Subcutaneous abdominal adipose tissue (tissue), 5 donors: ENCODE measurements around the gene RACGAP1.

Experiments used
- H3K27ac ChIP-seq: one replicate; pipeline ENCODE4 v1.7.0; 2013; ENCODE audit warnings: low read depth, mild to moderate bottlenecking, inconsistent platforms, low read length, moderate library complexity
- H3K27me3 ChIP-seq, 5 donors: one replicate each; pipeline ENCODE4 v1.7.0; 2013; ENCODE audit warnings: low read length in 5 of 5, inconsistent platforms in 1 of 5; ENCODE audit not compliant: control insufficient read depth in 5 of 5, insufficient read depth in 4 of 5
- H3K36me3 ChIP-seq, 5 donors: one replicate each; pipeline ENCODE4 v1.7.0; 2013; ENCODE audit warnings: low read length in 5 of 5; ENCODE audit not compliant: control insufficient read depth in 5 of 5, insufficient read depth in 5 of 5
- H3K4me1 ChIP-seq, 5 donors: one replicate each; pipeline ENCODE4 v1.7.0; 2013; ENCODE audit warnings: low read length in 5 of 5, mild to moderate bottlenecking in 3 of 5, moderate library complexity in 1 of 5; ENCODE audit not compliant: control insufficient read depth in 5 of 5, insufficient read depth in 5 of 5
- H3K4me3 ChIP-seq, 5 donors: one replicate each; pipeline ENCODE4 v1.7.0; 2013; ENCODE audit warnings: low read length in 5 of 5, low read depth in 1 of 5
- H3K9ac ChIP-seq, 5 donors: one replicate each; pipeline ENCODE4 v1.7.0; 2013; ENCODE audit warnings: low read length in 5 of 5, mild to moderate bottlenecking in 4 of 5, moderate library complexity in 3 of 5
- H3K9me3 ChIP-seq, 5 donors: one replicate each; pipeline ENCODE4 v1.7.0; 2013; ENCODE audit warnings: low read length in 5 of 5; ENCODE audit not compliant: control insufficient read depth in 5 of 5
- donor health status: healthy.
- donor health status: healthy.
- donor health status: healthy.
- donor health status: healthy.
- donor health status: healthy.

RACGAP1 gene

GRCh38 chr12:50047693-50048250 lies 22.5 kb upstream of the RACGAP1 start:
- H3K27ac ChIP-seq: no peak overlapping the region
- no peak overlapping the region for H3K4me3 ChIP-seq
- H3K9ac ChIP-seq: no peak overlapping the region
- H3K36me3 ChIP-seq: no peaks in the 10 kb centered on the region
- peaks cover 0 to 9% (median 6%) of the 10 kb centered on the region in 5 donors for H3K4me1 ChIP-seq
- H3K9me3 ChIP-seq: no peaks in the 10 kb centered on the region
- H3K27me3 ChIP-seq: peaks cover 0 to 3% (median 0%) of the 10 kb centered on the region in 5 donors

- Histone ChIP-seq H3K27ac (no peak overlapping the region), H3K9ac (no peak overlapping the region), H3K36me3 (no peaks in the 10 kb centered on the region), H3K27me3 (peaks cover 0 to 2% (median 0%) of the 10 kb centered on the region in 5 donors), H3K4me3 (no peak overlapping the region), H3K9me3 (no peaks in the 10 kb centered on the region), H3K4me1 (no peaks in the 10 kb centered on the region)
Measured at GRCh38 chr12:50043854-50044253, 18.6 kb upstream of the RACGAP1 start.

GRCh38 chr12:50043308-50043707 lies 18.0 kb upstream of the RACGAP1 start:
- Histone ChIP-seq H3K27me3 (peaks cover 0 to 2% (median 0%) of the 10 kb centered on the region in 5 donors), H3K9ac (no peak overlapping the region), H3K27ac (no peak overlapping the region), H3K36me3 (no peaks in the 10 kb centered on the region), H3K9me3 (no peaks in the 10 kb centered on the region), H3K4me1 (no peaks in the 10 kb centered on the region), H3K4me3 (no peak overlapping the region)

- Histone ChIP-seq H3K27me3 (peaks cover 0 to 2% (median 0%) of the 10 kb centered on the region in 5 donors), H3K9me3 (no peaks in the 10 kb centered on the region), H3K4me1 (no peaks in the 10 kb centered on the region), H3K27ac (no peak overlapping the region), H3K36me3 (no peaks in the 10 kb centered on the region), H3K4me3 (no peak overlapping the region), H3K9ac (no peak overlapping the region)
Measured at GRCh38 chr12:50042693-50043092, 17.4 kb upstream of the RACGAP1 start.

GRCh38 chr12:50041962-50042361 lies 16.7 kb upstream of the RACGAP1 start:
- H3K27me3 ChIP-seq: peaks cover 0 to 2% (median 0%) of the 10 kb centered on the region in 5 donors
- no peak overlapping the region for H3K4me3 ChIP-seq
- H3K4me1 ChIP-seq: no peaks in the 10 kb centered on the region
- H3K36me3 ChIP-seq: no peaks in the 10 kb centered on the region
- no peaks in the 10 kb centered on the region for H3K9me3 ChIP-seq
- no peak overlapping the region for H3K9ac ChIP-seq
- H3K27ac ChIP-seq: no peak overlapping the region

GRCh38 chr12:50041062-50041860 lies 16.0 kb upstream of the RACGAP1 start:
- Histone ChIP-seq H3K27me3 (peaks cover 0 to 2% (median 0%) of the 10 kb centered on the region in 5 donors), H3K27ac (no peak overlapping the region), H3K9me3 (no peaks in the 10 kb centered on the region), H3K36me3 (no peaks in the 10 kb centered on the region), H3K9ac (no peak overlapping the region), H3K4me1 (no peaks in the 10 kb centered on the region), H3K4me3 (no peak overlapping the region)

GRCh38 chr12:50040657-50041056 lies 15.4 kb upstream of the RACGAP1 start:
- no peaks in the 10 kb centered on the region for H3K36me3 ChIP-seq
- no peaks in the 10 kb centered on the region for H3K4me1 ChIP-seq
- no peak overlapping the region for H3K27ac ChIP-seq
- H3K27me3 ChIP-seq: peaks cover 0 to 2% (median 0%) of the 10 kb centered on the region in 5 donors
- no peaks in the 10 kb centered on the region for H3K9me3 ChIP-seq
- H3K4me3 ChIP-seq: no peak overlapping the region
- H3K9ac ChIP-seq: no peak overlapping the region

- no peak overlapping the region for H3K27ac ChIP-seq
Measured at GRCh38 chr12:50039151-50039835, 14.0 kb upstream of the RACGAP1 start.

GRCh38 chr12:50038336-50038735 lies 13.0 kb upstream of the RACGAP1 start:
- H3K4me3 ChIP-seq: no peak overlapping the region
- peaks cover 0 to 2% (median 0%) of the 10 kb centered on the region in 5 donors for H3K27me3 ChIP-seq
- no peak overlapping the region for H3K9ac ChIP-seq
- H3K4me1 ChIP-seq: no peaks in the 10 kb centered on the region
- no peaks in the 10 kb centered on the region for H3K36me3 ChIP-seq
- no peaks in the 10 kb centered on the region for H3K9me3 ChIP-seq
- H3K27ac ChIP-seq: no peak overlapping the region

More at GRCh38 chr12:50039151-50039835, 14.0 kb upstream of the RACGAP1 start:
- Histone ChIP-seq H3K4me1 (no peaks in the 10 kb centered on the region), H3K4me3 (no peak overlapping the region), H3K27me3 (peaks cover 0 to 2% (median 0%) of the 10 kb centered on the region in 5 donors), H3K36me3 (no peaks in the 10 kb centered on the region), H3K9ac (peak overlapping the region in 1 of 5 donors; percentile 41), H3K9me3 (no peaks in the 10 kb centered on the region)
